HG02943 (cell line): ENCODE data around the gene SLC45A2.

ENCODE experiments used
- ATAC-seq: cut with Tn5 transposase; IDR thresholded peaks from one replicate; pipeline ENCODE4 v1.9.1; 2021; ENCODE audit warnings: mild to moderate bottlenecking, low read depth, moderate library complexity; ENCODE audit not compliant: unreplicated experiment

SLC45A2 gene

DNA sequence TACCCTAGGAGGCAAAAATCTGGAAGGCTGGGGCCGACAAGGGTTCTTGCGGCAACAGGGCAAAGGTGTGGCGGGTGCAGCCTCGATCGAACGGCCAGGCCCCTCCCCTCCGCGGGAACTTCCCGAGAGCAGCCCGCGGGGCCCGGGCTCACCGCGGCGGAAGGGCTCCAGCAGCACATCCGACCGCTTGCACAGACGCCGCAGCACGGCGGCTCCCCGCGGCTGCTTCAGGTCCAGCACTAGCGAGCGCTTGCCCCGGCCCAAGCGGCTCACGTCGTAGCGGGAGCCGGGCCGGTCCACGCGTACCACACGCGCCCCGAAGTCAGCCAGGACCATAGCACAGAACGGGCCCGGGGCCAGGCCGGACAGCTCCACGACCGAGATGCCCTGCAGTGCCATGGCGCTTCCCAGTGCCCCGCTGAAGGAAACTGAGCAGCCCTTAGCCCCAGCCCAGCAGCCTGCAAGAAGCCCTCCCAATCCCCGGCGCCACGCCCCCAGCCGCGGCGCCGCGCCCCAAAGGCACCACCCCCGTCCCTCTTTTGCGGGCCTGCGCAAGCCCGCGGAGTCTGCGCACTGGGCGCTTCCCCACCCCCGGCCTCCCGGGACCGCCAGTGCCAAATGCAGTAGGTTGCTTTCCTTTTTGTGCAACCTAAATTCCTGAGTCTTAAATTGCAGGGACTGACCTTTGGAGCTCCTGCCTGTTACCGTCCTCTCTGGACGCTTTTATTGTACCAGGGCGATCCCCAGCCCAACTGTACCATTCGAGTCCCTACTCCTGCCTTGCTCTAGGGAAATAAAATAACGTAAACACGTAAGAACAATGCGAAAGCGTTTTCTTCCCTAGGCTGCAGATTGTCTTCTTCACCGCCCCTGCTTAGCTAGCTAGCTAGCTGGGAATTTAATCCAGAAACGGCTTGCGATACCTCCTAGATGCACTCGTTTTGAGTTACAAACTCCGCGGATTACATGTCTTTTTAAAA lies 23.4 kb upstream of the SLC45A2 start, which contains the start of gene AMACR:
Gene AMACR (minus strand): TSS at position 430 of the 980 bp plus-strand sequence. CDS start 31 bp downstream, at position 399.
- peak; percentile 93 for ATAC-seq

DNA sequence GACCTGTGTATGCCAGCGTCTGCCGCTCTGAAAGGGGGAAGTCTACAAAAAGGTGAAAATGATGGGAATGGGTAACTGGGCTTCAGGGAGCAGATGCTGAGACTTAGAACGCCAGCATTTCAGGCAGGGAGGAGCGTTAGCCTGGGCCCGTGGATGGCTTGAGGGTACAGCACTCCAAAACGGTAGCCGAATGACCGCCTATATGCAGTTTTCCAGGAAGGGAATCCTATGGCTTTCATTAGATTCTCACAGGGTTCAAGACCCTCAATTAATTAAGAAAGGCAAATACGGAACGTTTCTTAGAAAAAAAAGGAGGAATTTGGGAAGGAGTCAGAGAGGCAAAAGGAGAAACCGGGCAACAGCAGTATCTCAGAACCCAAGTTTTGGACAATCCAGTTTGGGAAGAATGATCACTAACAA lies 22.7 kb upstream of the SLC45A2 start:
- ATAC-seq: no peak

DNA sequence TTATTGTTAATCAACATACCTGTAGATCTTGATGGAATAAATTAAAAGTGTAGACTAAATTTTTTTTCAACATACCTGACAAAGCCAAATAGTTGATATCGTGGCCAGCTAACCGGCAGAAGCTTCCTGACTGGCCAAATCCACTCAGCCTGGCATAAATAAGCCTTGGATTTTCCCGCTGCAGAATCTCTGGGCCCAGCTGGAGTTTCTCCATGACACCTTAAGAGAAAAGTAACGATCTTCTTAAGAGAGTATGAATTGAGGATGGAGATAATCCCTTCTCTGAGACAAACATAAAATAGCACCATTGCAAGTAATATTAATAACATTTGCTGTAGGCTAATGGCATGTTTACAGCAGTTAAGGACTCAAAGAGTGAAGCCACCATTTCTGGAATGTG lies 21.2 kb upstream of the SLC45A2 start:
- no peak for ATAC-seq

DNA sequence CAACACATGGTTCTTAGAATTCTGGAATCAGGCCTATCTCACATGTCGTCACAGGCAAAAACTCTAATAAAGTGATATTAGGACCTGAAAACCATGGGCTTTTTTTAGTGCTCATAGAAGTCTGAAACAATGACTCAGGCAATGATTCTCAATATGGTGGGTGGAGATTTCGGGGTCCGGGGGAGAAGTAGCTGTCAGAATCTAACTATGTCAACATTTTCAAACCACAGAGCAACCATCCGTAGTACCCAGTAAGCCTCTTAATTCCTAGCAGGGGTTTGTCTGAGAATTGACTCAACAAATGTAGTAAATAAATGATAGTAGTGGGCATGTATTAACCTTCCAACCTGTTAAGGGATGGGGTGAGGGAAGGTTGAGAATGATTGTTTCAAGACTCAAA lies 20.7 kb upstream of the SLC45A2 start:
- no peak for ATAC-seq

DNA sequence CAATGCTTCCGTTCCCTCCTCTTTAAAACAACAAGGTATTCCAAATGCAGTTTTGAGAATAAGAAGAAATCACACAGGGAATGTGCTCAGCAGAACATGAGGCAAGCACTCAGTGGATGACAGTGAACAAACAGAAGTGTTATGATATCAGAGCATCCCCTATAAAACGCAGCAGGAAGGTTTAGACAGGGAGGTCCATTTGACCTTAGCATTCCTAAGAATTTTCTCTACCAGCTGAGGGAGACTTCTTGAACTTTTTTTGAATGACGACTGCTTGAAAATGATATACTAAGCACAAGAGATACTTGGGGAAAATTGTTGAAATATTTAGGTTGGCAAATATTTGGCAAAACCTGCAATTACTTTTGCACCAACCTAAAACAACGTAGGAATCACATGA lies 19.4 kb upstream of the SLC45A2 start:
- ATAC-seq: no peak

DNA sequence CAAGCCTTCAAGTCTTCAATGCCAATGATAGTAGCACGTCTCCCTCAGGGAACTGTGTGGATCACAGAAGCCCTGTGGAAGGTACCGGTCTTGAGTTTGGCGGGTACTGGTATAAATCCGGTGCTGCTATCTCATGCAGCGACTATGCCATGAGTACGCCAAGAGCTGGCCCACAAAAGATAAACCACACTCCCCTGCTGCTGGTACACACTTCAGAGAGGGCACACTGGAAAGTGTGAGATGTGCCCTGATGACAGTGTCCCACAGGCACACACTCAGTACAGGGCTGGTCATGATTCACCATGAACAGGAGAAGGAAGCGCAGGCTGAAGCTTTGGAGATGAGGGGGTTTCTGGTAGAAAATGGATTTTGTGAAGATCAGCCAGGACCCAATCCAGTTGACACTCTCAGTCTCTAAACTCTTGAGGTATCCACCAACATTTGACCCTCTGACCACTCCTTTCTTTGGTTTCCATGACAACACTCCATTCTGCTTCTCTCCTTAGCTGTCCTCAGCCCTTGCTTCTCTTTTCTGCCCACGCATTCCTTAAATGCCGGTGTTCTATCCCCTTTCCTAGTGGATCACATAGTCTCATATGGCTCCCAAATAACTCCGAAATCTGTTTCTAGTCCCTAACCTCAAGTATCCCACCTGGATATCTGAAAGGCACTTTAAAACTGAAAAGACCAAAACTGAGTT lies 18.3 kb upstream of the SLC45A2 start:
- ATAC-seq: no peak

DNA sequence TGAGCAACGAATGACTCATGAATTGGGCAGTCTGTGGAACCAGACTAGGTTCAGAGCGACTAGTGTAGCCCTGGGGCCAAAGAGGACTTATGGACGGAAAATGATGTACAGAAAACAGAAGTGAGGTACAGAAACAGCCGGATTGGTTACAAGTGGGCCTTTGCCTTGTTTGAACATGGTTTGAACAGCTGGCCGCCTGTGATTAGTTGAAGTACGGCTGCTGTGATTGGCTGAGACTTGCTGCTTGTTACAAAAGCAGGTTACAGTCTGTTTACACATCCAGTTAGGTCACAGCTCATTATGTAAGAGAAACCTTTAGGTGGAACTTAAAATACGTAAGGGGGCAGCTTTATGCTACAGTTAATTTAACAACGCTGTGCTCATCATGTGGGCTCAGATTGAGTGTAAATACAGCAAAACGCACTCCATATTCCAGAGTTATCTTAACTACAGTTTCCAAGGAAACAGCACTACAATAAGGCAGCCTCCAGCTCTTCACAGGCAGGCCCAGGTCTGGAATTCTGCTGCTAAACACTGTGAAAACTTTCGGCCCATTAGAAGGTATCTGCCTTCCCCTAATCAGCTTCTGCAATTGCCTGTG lies 16.8 kb upstream of the SLC45A2 start:
- ATAC-seq: no peak

- no peak for ATAC-seq
Observed at GRCh38 chr5:33999978-34000377, 15.5 kb upstream of the SLC45A2 start.

GRCh38 chr5:33997331-33997983 lies 13.0 kb upstream of the SLC45A2 start:
- ATAC-seq: peak; percentile 57

GRCh38 chr5:33995865-33996264 lies 11.4 kb upstream of the SLC45A2 start:
- no peak for ATAC-seq

DNA sequence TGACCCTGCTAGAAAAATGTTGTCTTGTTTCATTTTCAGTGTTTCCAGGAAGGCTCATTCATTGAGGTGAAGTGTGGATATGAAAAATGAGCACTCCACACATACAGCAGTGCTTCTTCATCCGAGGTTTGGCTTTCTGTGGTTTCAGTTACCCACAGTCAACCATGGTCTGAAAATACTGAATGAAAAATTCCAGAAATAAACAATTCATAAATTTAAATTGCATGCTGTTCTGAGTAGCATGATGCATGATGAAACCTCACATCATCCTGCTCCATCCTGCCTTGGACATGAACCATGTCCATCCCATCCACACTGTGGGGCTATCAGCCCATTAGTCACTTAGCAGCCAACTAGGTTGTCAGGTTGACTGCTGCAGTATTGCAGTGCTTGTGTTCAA lies 10.4 kb upstream of the SLC45A2 start:
- ATAC-seq: no peak

DNA sequence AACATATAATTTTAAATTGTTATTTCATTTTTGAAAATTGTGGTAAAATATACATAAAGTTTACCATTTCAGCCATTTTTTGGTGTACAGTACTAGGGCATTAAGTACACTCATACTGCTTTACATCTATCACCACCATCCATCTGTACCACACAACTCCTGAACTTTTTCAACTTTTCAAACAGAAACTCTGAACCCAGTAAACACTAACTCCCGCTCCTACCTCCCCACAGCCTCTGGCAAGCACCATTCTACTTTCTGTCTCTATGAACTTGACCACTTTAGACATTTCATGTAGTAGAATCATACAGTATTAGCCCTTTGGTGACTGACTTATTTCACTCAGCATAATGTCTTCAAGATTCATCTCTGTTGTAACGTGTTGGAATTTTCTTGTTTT lies 8.4 kb upstream of the SLC45A2 start:
- no peak for ATAC-seq

DNA sequence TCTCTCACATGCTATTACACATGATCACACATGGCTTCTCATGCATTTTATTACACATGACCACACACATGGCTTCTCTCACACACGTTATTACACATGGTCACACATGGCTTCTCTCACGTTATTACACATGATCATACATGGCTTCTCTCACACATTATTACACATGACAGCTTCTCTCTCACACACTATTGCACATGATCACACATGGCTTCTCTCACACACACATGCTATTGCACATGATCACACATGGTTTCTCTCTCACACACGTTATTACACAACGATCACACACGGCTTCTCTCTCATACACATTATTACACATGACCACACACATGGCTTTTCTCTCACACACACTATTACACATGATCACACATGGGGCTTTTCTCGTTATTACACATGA lies 954 bp upstream of the SLC45A2 start:
- ATAC-seq: no peak

- ATAC-seq: no peak
Observed at GRCh38 chr5:33984178-33984577, 315 bp downstream of the SLC45A2 start.

GRCh38 chr5:33981408-33982162 lies 2.9 kb downstream of the SLC45A2 start:
- ATAC-seq: no peak

DNA sequence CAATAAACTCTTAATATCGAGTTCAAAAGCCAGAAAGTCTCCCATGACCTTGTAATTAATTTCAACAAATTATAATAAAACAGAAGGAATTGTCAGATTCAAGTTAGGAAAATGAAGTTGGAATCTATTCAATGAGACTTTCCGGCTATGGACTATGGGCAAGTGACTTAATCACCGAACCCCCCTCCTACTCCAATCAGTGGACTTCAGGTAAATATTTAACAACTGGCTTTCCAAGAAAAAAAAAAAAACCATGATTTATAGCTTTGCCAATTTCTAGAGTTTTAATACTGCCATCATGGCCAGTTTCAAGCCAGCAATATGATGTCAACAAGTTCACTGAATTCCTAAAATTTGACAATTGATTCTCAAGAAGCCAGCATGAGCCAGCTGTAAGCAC lies 4.5 kb downstream of the SLC45A2 start:
- ATAC-seq: no peak

DNA sequence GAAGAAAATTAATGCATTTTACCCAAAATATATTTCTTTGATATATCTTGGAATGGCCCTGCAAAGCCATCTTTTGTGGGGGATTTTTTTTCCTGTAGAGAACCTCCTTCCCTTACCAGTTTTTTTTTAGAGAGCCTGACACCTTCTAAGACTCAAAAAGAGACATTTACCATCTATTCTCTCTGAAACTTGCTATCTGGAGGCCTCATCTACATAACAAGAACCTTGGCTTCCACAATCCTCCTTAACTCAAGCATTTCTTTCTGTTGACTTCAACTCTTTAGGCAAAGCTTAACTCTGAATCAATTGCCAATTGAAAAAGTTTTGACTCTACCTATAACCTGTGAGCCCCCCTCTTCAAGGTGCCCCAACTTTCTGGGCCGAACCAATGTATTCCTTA lies 6.2 kb downstream of the SLC45A2 start:
- ATAC-seq: no peak

- ATAC-seq: no peak
Observed at GRCh38 chr5:33976307-33976706, 8.2 kb downstream of the SLC45A2 start.

GRCh38 chr5:33975852-33976251 lies 8.6 kb downstream of the SLC45A2 start:
- no peak for ATAC-seq

GRCh38 chr5:33973271-33973670 lies 11.2 kb downstream of the SLC45A2 start:
- no peak for ATAC-seq
